OCI-LY3 (cell line): ENCODE results near the gene CCDC90B.

Experiments
- EZH2phosphoT487 ChIP-seq: fragments of 200-600 bp; shearing (Covaris generic); IDR thresholded peaks from 2 replicates; pipeline ENCODE4 v1.6.1; 2018; ENCODE audit warnings: antibody characterized with exemption, mixed run types, low read depth
- TF ChIP-seq, protein P1 (sequence below): fragments of 200-600, 300-600 bp; sonication (generic); IDR thresholded peaks from 2 replicates; pipeline ENCODE4 v1.5.1; 2014; ENCODE audit warnings: antibody characterized with exemption, low read length, low read depth

DNA sequence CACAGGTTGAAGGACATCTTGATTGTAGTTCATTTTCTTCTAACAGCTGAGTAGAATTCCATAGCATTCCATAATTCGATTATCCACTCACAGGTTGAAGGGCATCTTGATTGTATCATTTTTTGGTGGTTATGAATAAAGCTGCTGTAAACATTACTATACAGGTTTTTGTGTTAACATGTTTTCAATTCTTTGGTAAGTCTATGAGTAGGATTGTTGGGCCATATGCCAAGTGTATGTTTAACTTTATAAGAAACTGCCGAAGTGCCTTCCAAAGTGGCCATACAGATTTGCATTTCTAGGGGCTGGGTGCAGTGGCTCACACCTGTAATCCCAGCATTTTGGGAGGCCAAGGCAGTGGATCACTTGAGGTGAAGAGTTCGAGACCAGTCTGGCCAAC, 48.1 kb downstream of the CCDC90B start:
- TF ChIP-seq, protein P1, sequence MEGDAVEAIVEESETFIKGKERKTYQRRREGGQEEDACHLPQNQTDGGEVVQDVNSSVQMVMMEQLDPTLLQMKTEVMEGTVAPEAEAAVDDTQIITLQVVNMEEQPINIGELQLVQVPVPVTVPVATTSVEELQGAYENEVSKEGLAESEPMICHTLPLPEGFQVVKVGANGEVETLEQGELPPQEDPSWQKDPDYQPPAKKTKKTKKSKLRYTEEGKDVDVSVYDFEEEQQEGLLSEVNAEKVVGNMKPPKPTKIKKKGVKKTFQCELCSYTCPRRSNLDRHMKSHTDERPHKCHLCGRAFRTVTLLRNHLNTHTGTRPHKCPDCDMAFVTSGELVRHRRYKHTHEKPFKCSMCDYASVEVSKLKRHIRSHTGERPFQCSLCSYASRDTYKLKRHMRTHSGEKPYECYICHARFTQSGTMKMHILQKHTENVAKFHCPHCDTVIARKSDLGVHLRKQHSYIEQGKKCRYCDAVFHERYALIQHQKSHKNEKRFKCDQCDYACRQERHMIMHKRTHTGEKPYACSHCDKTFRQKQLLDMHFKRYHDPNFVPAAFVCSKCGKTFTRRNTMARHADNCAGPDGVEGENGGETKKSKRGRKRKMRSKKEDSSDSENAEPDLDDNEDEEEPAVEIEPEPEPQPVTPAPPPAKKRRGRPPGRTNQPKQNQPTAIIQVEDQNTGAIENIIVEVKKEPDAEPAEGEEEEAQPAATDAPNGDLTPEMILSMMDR: no peak
- no peak for TF ChIP-seq EZH2phosphoT487
